Activated CD4-positive, CD25-positive, alpha-beta regulatory T cell (primary cell): ENCODE results near the gene ATG9B.
A peak's percentile ranks its signal among the peaks of the same experiment; 100 is the strongest.
"Not testable (repeated sequence)": the region's sequence is repeated elsewhere in the genome, so short reads cannot be mapped to it uniquely, and the experiment has no call there.

Source experiments
- DNase-seq, 4 experiments: peaks; one replicate each; lab custom pipeline; 2025; lab: John Stamatoyannopoulos, UW

The ATG9B gene

GRCh38 chr7:151015967-151016366 is 8.3 kb downstream of the ATG9B start:
- no peak for DNase-seq

GRCh38 chr7:151014950-151015349 is 9.3 kb downstream of the ATG9B start:
- peak in 1 of 4 experiments; percentile 19 for DNase-seq

GRCh38 chr7:151013733-151014497 is 10.4 kb downstream of the ATG9B start:
- DNase-seq = peak; percentile 56 to 80 (median 72)

GRCh38 chr7:151013356-151013732 is 10.9 kb downstream of the ATG9B start:
- no peak for DNase-seq

- no peak for DNase-seq
Measured at GRCh38 chr7:151012911-151013347, 11.4 kb downstream of the ATG9B start.

GRCh38 chr7:151012031-151012692 is 12.1 kb downstream of the ATG9B start:
- no peak for DNase-seq

GRCh38 chr7:151011616-151012015 is 12.7 kb downstream of the ATG9B start:
- not testable (repeated sequence) for DNase-seq

- no peak for DNase-seq
Measured at GRCh38 chr7:151011097-151011409, 13.2 kb downstream of the ATG9B start.

GRCh38 chr7:151010307-151011096 is 13.8 kb downstream of the ATG9B start:
- DNase-seq = no peak

GRCh38 chr7:151010037-151010306 is 14.3 kb downstream of the ATG9B start:
- DNase-seq = no peak

- no peak for DNase-seq
Measured at GRCh38 chr7:151009327-151010036, 14.8 kb downstream of the ATG9B start.

GRCh38 chr7:151008511-151009323 is 15.6 kb downstream of the ATG9B start:
- DNase-seq = peak; percentile 63 to 72 (median 66)

- no peak for DNase-seq
Measured at GRCh38 chr7:151008143-151008510, 16.2 kb downstream of the ATG9B start.

GRCh38 chr7:151007469-151007898 is 16.8 kb downstream of the ATG9B start:
- DNase-seq = no peak

GRCh38 chr7:151006590-151007300 is 17.5 kb downstream of the ATG9B start:
- DNase-seq = no peak

- no peak for DNase-seq
Measured at GRCh38 chr7:151005566-151005965, 18.7 kb downstream of the ATG9B start.

- no peak for DNase-seq
Measured at GRCh38 chr7:151003572-151003971, 20.7 kb downstream of the ATG9B start.

GRCh38 chr7:151001546-151001945 is 22.7 kb downstream of the ATG9B start:
- no peak for DNase-seq

- DNase-seq = no peak
Measured at GRCh38 chr7:151000897-151001495, 23.3 kb downstream of the ATG9B start.

- DNase-seq = no peak
Measured at GRCh38 chr7:150999497-151000230, 24.6 kb downstream of the ATG9B start.
